ENCODE data around the gene PDE4D.

GRCh38 chr5:59149827-59150226 lies 743.7 kb downstream of the PDE4D start:
- TF ChIP-seq CTCF (conservative IDR thresholded peaks at IDR 0.05; ENCODE audit: low read depth, low read length): no peak
- TF ChIP-seq EZH2 (IDR thresholded peaks at IDR 0.05; ENCODE audit: borderline replicate concordance, low read depth, low read length, poor library complexity, severe bottlenecking): no peak
